ENCODE measurements around the gene NOXO1. TPM values are rescaled to one million over a fixed set of nuclear protein-coding genes. Genes with fewer than 3 reads are reported as not detected.

Gene NOXO1
- polyA plus RNA-seq (0.38 to 1.1 TPM (median 0.54 TPM) in 3 replicates), polyA minus RNA-seq (not detected in 3 replicates)
- not detected for polyA plus RNA-seq (2011; ENCODE audit: low read depth)
- polyA plus RNA-seq (2011; cell fraction: cytosol; rRNA removed) = 0.27 and 1.4 TPM in 2 replicates
- polyA plus RNA-seq (2011; cell fraction: nucleus; rRNA removed) = 0.37 and 0.81 TPM in 2 replicates
- 0.27 and 0.88 TPM in 2 replicates for polyA plus RNA-seq (2012; ENCODE audit: low replicate concordance)
- 2.9 TPM for polyA minus RNA-seq (2011; cell fraction: cytosol; rRNA and poly(A)+ RNA removed)
- not detected in 2 replicates for polyA minus RNA-seq (2011; cell fraction: nucleus; rRNA and poly(A)+ RNA removed)

DNA sequence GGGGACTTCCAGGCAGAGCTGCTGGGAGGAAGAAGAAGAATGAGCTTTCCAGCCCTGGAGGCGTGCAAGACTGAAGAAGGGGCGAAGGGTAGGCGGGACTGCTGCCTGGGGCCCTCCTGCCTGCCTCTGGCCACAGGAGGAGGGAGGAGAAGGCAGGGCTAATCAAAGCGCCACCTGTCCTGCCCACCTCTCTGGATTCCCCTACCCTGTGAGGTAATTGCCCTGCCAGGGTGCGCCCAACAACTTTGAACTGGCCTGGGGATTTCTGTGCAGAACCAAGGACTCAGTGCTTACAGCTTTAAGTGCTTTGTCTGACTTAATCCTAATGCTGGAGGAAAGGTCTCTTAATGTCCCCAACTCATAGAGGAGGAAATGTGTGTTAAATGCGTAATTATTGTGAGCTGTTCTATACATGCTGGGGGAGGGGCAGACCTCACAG, at the start of gene NOXO1:
NOXO1 (minus strand) TSS at position 72 of the 439 bp plus-strand sequence. CDS start 290 bp downstream, outside the sequence.
- H3K9ac ChIP-seq (ENCODE audit: control insufficient read depth, extremely low read depth, insufficient read depth, low read length) = no peak within 1 kb of the TSS
- FAIRE-seq (peak; percentile 51), DNase-seq (ENCODE audit: low read depth, low spot score) (no peak)
- peak within 1 kb of the TSS; percentile 61 for H3K4me2 ChIP-seq (ENCODE audit: control insufficient read depth, extremely low read depth, insufficient read depth, low read depth, low read length)
- H4K20me1 ChIP-seq (ENCODE audit: control insufficient read depth, extremely low read depth, insufficient read depth, low read length) = no peaks in the 10 kb centered on the region
- H3K4me1 ChIP-seq (ENCODE audit: control insufficient read depth, extremely low read depth, insufficient read depth, low read length) = peaks cover 38% of the 10 kb centered on the region
- peaks cover 34% of the 10 kb centered on the region for H3K27me3 ChIP-seq (ENCODE audit: control insufficient read depth, extremely low read depth, insufficient read depth, low read length)
- H3K36me3 ChIP-seq (ENCODE audit: control insufficient read depth in 2 of 2, extremely low read depth in 1 of 2, insufficient read depth in 2 of 2, low read length in 2 of 2) = peaks cover 12 to 25% of the 10 kb centered on the region in 2 experiments
- TF ChIP-seq, protein P1, sequence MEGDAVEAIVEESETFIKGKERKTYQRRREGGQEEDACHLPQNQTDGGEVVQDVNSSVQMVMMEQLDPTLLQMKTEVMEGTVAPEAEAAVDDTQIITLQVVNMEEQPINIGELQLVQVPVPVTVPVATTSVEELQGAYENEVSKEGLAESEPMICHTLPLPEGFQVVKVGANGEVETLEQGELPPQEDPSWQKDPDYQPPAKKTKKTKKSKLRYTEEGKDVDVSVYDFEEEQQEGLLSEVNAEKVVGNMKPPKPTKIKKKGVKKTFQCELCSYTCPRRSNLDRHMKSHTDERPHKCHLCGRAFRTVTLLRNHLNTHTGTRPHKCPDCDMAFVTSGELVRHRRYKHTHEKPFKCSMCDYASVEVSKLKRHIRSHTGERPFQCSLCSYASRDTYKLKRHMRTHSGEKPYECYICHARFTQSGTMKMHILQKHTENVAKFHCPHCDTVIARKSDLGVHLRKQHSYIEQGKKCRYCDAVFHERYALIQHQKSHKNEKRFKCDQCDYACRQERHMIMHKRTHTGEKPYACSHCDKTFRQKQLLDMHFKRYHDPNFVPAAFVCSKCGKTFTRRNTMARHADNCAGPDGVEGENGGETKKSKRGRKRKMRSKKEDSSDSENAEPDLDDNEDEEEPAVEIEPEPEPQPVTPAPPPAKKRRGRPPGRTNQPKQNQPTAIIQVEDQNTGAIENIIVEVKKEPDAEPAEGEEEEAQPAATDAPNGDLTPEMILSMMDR (optimal IDR thresholded peaks at IDR 0.05 in 1 of 3, IDR thresholded peaks at IDR 0.05 in 1 of 3, conservative IDR thresholded peaks at IDR 0.05 in 1 of 3; ENCODE audit: extremely low read depth in 1 of 3, insufficient read depth in 2 of 3, low read length in 3 of 3) = peak in 1 of 3 experiments; percentile 8
- no peak for TF ChIP-seq EZH2 (IDR thresholded peaks at IDR 0.05; ENCODE audit: low read length)
- dilution Hi-C loops (cut with MboI; ENCODE audit: extremely low pct_ligation_motif_present, low sequenced_read_pairs) = no loop called here
- peaks cover 2% of the 10 kb centered on the region for H3K9me1 ChIP-seq (ENCODE audit: control insufficient read depth, extremely low read depth, insufficient read depth, low read length)
- H3K27ac ChIP-seq (ENCODE audit: control insufficient read depth, insufficient read depth, low read length) = no peak within 1 kb of the TSS
- H3K9me3 ChIP-seq (ENCODE audit: control insufficient read depth, low read depth, low read length) = no peaks in the 10 kb centered on the region
- H3K79me2 ChIP-seq (ENCODE audit: control insufficient read depth, insufficient read depth, low read length) = peaks cover 2% of the 10 kb centered on the region
- no peak within 1 kb of the TSS for H3K4me3 ChIP-seq (ENCODE audit: control insufficient read depth in 2 of 3, extremely low read depth in 1 of 3, insufficient read depth in 2 of 3, low read depth in 1 of 3, low read length in 3 of 3)
- no peak within 1 kb of the TSS for H2AFZ ChIP-seq (ENCODE audit: control insufficient read depth, low read length)

DNA sequence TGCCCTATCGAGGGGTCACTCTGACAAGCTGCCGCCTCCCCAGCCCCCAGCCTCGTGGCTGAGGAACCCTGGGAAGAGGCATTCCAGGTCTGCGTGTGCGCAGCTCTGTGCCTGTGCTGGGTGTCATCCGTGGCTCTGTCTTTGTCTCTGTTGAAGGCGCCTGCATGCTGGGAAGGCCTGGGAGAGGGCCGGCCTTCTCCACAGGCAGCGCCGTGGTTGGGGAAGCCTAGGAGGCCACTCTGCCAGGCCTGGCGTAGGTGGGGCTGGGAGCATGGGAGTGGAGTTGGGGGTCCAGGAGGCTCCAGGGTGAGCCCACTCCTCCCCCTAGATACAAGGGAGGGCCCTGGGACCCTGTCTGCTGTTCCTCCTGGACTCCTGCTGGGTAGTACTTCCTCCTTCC, 48.8 kb upstream of the NOXO1 start:
- peaks cover 15% of the 10 kb centered on the region for H3K4me1 ChIP-seq (ENCODE audit: control insufficient read depth, extremely low read depth, insufficient read depth, low read length)
- H3K9me3 ChIP-seq (ENCODE audit: control insufficient read depth, low read depth, low read length) = no peaks in the 10 kb centered on the region
- no peak overlapping the region for H3K4me2 ChIP-seq (ENCODE audit: control insufficient read depth, extremely low read depth, insufficient read depth, low read depth, low read length)
- TF ChIP-seq EZH2 (IDR thresholded peaks at IDR 0.05; ENCODE audit: low read length) = no peak
- TF ChIP-seq, protein P1 (optimal IDR thresholded peaks at IDR 0.05 in 1 of 3, IDR thresholded peaks at IDR 0.05 in 1 of 3, conservative IDR thresholded peaks at IDR 0.05 in 1 of 3; ENCODE audit: extremely low read depth in 1 of 3, insufficient read depth in 2 of 3, low read length in 3 of 3) = no peak
- DNase-seq (ENCODE audit: low read depth, low spot score) = no peak
- no peak overlapping the region for H3K27ac ChIP-seq (ENCODE audit: control insufficient read depth, insufficient read depth, low read length)
- H3K36me3 ChIP-seq (ENCODE audit: control insufficient read depth in 2 of 2, extremely low read depth in 1 of 2, insufficient read depth in 2 of 2, low read length in 2 of 2) = no peaks in the 10 kb centered on the region
- H3K9ac ChIP-seq (ENCODE audit: control insufficient read depth, extremely low read depth, insufficient read depth, low read length) = no peak overlapping the region
- FAIRE-seq = no peak
- no peaks in the 10 kb centered on the region for H4K20me1 ChIP-seq (ENCODE audit: control insufficient read depth, extremely low read depth, insufficient read depth, low read length)
- H3K27me3 ChIP-seq (ENCODE audit: control insufficient read depth, extremely low read depth, insufficient read depth, low read length) = no peaks in the 10 kb centered on the region
- H3K9me1 ChIP-seq (ENCODE audit: control insufficient read depth, extremely low read depth, insufficient read depth, low read length) = no peaks in the 10 kb centered on the region
- no peak overlapping the region for H3K4me3 ChIP-seq (ENCODE audit: control insufficient read depth in 2 of 3, extremely low read depth in 1 of 3, insufficient read depth in 2 of 3, low read depth in 1 of 3, low read length in 3 of 3)
- dilution Hi-C loops (cut with MboI; ENCODE audit: extremely low pct_ligation_motif_present, low sequenced_read_pairs) = no loop called here
- no peak overlapping the region for H2AFZ ChIP-seq (ENCODE audit: control insufficient read depth, low read length)
- no peaks in the 10 kb centered on the region for H3K79me2 ChIP-seq (ENCODE audit: control insufficient read depth, insufficient read depth, low read length)

All from keratinocyte (primary cell).